ENCODE measurements around the gene ZBTB16.

The ZBTB16 gene

GRCh38 chr11:114158886-114159285, 99.4 kb downstream of the ZBTB16 start:
- H3K4me3 ChIP-seq (ENCODE audit: low read depth, low read length): no peak overlapping the region
- TF ChIP-seq POLR2A (IDR thresholded peaks at IDR 0.05; ENCODE audit: extremely low read depth, insufficient read length) (no peak), MYC (IDR thresholded peaks at IDR 0.05; ENCODE audit: low read depth, low read length) (no peak), CTCF (IDR thresholded peaks at IDR 0.05; ENCODE audit: low read depth, low read length) (no peak)
- TF ChIP-seq, protein P1, sequence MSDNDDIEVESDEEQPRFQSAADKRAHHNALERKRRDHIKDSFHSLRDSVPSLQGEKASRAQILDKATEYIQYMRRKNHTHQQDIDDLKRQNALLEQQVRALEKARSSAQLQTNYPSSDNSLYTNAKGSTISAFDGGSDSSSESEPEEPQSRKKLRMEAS (IDR thresholded peaks at IDR 0.05; ENCODE audit: low read depth, low read length): no peak
- DNase-seq (ENCODE audit: low read depth): no peak

- DNase-seq (ENCODE audit: low read depth): no peak
- H3K4me3 ChIP-seq (ENCODE audit: low read depth, low read length): no peak overlapping the region
- TF ChIP-seq, protein P1 (IDR thresholded peaks at IDR 0.05; ENCODE audit: low read depth, low read length): no peak
- TF ChIP-seq CTCF (IDR thresholded peaks at IDR 0.05; ENCODE audit: low read depth, low read length) (no peak), MYC (IDR thresholded peaks at IDR 0.05; ENCODE audit: low read depth, low read length) (no peak), POLR2A (IDR thresholded peaks at IDR 0.05; ENCODE audit: extremely low read depth, insufficient read length) (no peak)
Observed at GRCh38 chr11:114159320-114159719, 99.8 kb downstream of the ZBTB16 start.

DNA sequence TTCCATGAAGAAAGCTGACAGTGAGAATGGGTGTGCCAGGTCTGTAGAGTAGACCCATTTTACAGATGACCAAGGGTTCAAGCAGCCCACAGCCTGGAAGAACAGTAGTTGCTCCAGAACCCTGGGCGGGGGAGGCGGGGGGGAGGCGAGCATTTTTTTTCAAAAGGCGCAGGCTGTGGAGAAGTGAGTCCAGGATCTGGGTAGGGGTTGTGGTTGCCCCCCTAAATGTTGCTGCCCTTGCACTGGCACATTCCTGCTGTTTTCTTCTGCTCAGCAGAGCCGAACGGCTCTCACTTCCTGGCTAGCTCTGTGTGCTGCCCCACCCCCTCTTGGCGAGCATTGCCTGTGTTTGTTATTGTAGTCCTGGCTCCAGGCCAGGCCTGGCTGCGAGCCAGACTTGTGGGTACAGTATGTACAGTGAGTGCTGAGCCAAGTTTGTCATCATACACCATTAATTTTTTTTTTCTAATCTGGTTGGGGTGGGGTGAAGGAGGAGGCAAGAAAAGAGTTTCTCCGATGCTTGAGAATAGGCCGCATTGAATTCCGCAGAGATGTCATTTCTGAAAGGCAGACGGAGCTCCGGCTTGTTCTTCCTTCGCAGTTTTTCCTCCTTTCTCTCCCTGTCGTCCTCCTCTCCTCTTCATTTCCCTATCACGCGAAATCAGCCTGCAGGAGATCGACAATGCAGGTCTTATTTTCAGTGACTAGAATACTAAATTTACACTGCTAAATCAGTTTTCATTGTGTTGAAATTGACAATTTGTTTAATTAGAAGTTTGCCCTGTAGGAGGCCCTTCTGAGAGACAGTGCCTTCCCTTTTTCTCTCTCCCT, 100.5 kb downstream of the ZBTB16 start:
- no peak for TF ChIP-seq MYC (IDR thresholded peaks at IDR 0.05; ENCODE audit: low read depth, low read length)
- TF ChIP-seq, protein P1 (IDR thresholded peaks at IDR 0.05; ENCODE audit: low read depth, low read length): no peak
- no peak for TF ChIP-seq CTCF (IDR thresholded peaks at IDR 0.05; ENCODE audit: low read depth, low read length)
- TF ChIP-seq POLR2A (IDR thresholded peaks at IDR 0.05; ENCODE audit: extremely low read depth, insufficient read length): no peak
- peak; percentile 76 for DNase-seq (ENCODE audit: low read depth)

GRCh38 chr11:114160894-114161293, 101.4 kb downstream of the ZBTB16 start:
- no peak for DNase-seq (ENCODE audit: low read depth)
- H3K4me3 ChIP-seq (ENCODE audit: low read depth, low read length): no peak overlapping the region
- no peak for TF ChIP-seq CTCF (IDR thresholded peaks at IDR 0.05; ENCODE audit: low read depth, low read length)
- TF ChIP-seq MYC (IDR thresholded peaks at IDR 0.05; ENCODE audit: low read depth, low read length): no peak
- TF ChIP-seq, protein P1 (IDR thresholded peaks at IDR 0.05; ENCODE audit: low read depth, low read length): no peak
- TF ChIP-seq POLR2A (IDR thresholded peaks at IDR 0.05; ENCODE audit: extremely low read depth, insufficient read length): no peak

More for the DNA sequence above, 100.5 kb downstream of the ZBTB16 start:
- H3K4me3 ChIP-seq (ENCODE audit: low read depth, low read length): no peak overlapping the region

GRCh38 chr11:114161486-114162250, 102.2 kb downstream of the ZBTB16 start:
- no peak for TF ChIP-seq POLR2A (IDR thresholded peaks at IDR 0.05; ENCODE audit: extremely low read depth, insufficient read length)
- TF ChIP-seq MYC (IDR thresholded peaks at IDR 0.05; ENCODE audit: low read depth, low read length): no peak
- TF ChIP-seq, protein P1 (IDR thresholded peaks at IDR 0.05; ENCODE audit: low read depth, low read length): no peak
- no peak overlapping the region for H3K4me3 ChIP-seq (ENCODE audit: low read depth, low read length)
- DNase-seq (ENCODE audit: low read depth): no peak

Measured in NB4 (cell line).